Measurements from ENCODE around the gene OR6C65.
"Not testable (repeated sequence)": the region's sequence is repeated elsewhere in the genome, so short reads cannot be mapped to it uniquely, and the experiment has no call there.

OR6C65 gene

GRCh38 chr12:55400229-55400628 lies at the start of gene OR6C65:
Gene OR6C65 (plus strand): TSS chr12:55400529. CDS start chr12:55400529, 0 bp downstream.
- no peak for DNase-seq

- DNase-seq = not testable (repeated sequence)
These were observed 45.0 kb upstream of the OR6C65 start for GRCh38 chr12:55355338-55355737.

DNA sequence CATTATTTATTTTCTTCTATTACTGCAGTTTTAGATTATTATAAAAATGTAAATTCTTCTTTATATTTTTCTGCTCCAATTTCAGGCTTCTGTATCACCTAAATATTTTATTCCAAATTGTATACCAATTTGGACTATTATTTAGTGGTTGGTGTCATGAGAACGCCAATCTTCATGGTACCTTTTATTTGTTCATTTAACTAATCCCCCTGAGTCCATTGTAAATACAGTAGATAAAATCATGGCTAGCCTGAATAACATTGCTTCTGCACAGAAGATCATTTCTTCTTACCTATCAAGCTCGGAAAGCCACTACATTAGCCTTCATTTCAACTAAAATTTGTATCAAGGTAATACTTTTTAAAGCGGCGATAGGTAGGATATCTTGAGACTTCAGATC lies 37.7 kb upstream of the OR6C65 start, which contains the start of gene OR6C75:
Gene OR6C75 (plus strand): TSS at position 301 of the 400 bp plus-strand sequence. CDS start 2,136 bp downstream, outside the sequence.
- DNase-seq = no peak

- DNase-seq = no peak
These were observed 35.2 kb upstream of the OR6C65 start for GRCh38 chr12:55365086-55365485.

- DNase-seq = no peak
These were observed 27.8 kb upstream of the OR6C65 start for GRCh38 chr12:55372521-55372920.

- DNase-seq = no peak
These were observed 14.4 kb upstream of the OR6C65 start for GRCh38 chr12:55385891-55386290.

DNA sequence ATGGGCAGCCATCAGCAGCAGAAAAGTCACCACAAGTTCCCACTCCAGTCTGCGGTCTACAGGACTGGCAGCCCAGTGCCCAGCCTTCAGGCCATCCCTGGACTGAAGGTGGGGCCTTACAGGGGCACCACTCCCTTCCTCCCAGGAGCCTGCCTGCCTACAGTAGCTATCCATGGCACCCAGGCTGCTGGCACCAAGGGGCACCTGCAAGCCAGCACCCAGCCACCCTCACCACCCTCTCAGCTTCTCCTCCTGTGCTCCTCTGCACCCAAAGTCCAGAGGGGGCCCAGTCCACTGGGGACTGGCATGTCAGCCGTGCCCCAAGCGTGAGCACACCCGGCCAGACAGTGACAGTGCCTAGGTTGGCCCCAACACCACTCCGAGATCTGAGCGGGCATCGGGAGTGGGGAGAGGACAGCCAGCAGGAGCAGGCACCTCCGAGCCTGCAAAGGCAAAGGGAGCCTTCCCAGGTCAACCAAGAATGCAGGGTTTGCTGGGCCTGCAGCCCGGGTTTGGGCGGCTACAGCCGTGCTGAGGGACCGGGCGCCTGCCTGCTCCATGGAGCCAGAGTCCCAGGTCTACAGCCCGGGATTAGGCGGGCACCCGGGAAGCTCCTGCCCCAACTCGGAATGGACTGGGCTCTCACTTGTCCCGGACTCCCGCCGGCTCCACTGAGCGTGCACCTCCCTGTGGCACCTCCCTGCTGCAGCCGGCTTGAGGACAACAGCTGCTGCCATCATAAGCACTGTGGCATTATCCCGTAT lies 8.1 kb upstream of the OR6C65 start:
- DNase-seq = no peak

DNA sequence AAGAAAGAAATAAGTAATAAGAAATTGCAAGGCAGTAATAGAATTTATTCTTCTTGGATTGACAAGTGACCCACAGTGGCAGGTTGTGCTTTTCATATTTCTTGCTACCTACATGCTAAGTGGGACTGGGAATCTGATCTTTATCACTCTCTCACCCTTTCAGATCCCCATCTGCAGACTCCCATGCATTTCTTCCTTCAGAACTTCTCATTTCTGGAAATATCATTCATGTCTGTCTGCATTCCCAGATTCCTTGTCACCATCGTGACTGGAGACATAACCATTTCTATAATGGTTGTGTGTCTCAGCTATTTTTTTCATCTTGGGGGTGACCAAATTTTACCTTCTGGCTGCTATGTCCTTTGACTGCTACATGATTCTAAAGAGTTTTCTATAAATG lies 4.0 kb upstream of the OR6C65 start:
- no peak for DNase-seq

DNA sequence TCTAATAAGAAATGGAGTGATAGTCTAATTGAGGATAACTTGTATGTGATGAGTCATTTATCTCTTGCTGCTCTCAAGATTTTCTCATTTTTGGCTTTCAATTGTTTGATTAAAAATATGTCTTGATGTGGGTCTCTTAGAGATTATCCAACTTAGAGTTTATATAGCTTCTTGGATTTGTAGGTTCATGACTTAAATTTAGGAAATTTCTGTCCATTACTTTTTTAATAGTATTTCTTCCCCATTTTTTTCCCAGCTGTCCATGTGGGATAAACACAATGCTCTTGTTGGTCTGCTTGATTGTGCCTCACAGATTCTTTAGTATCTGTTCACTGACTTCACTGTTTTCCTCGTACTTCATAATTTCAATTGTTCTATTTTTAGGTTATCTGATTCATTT lies 7.5 kb downstream of the OR6C65 start:
- DNase-seq = no peak

DNA sequence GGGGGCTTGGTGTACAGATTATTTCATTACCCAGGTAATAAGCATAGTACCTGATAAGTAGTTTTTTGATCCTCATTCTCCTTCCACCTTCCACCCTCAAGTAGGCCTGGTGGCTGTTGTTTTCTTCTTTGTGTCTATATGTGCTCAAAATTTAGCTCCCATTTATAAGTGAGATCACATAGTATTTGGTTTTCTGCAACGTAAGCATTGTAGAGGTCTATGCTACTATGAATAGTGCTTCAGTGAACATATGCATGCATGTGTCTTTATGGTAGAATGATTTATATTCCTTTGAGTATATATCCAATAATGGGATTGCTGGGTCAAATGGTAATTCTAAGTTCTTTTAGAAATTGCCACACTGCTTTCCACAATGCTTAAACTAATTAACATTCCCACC lies 8.8 kb downstream of the OR6C65 start:
- not testable (repeated sequence) for DNase-seq

GRCh38 chr12:55412138-55412537 lies 11.8 kb downstream of the OR6C65 start:
- not testable (repeated sequence) for DNase-seq

- not testable (repeated sequence) for DNase-seq
These were observed 13.4 kb downstream of the OR6C65 start for GRCh38 chr12:55413498-55414388.

DNA sequence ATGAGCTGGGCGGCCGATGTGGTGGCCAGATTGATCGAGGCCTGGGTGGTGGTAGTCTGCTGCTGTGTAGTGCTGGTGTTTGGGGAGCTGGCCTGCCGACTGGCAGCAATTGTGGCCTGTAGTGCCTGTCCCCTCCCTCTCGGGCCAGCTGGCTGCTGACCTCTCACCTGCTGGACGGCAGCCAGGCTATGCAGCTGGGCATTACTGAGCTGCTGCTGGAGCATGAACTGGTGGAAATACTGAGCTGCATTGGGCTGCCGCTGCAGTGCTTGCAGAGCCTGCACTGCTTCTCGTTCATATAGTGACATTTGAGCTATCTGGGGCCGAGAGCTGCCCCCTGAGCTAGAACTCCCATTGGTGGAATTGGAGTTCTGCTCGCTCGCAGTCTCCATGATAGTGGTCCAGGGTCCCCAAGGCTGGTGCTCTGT lies 14.1 kb downstream of the OR6C65 start:
- not testable (repeated sequence) for DNase-seq

GRCh38 chr12:55414889-55415288 lies 14.6 kb downstream of the OR6C65 start:
- DNase-seq = not testable (repeated sequence)

DNA sequence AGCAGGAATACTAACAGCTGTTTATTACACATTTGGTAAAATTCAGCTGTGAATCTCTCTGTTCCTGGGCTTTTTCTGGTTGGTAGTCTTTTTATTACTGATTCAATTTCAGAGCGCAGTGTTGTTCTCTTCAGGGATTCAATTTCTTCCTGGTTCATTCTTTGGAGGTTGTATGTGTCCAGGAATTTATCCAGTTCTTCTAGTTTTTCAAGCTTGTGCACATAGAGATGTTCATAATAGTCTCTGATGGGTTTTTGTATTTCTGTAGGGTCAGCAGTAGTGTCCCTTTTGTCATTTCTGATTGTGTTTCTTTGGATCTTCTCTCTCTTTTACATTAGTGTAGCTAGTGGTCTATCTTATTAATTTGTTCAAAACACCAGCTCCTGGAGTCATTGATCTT lies 16.6 kb downstream of the OR6C65 start:
- no peak for DNase-seq

- no peak for DNase-seq
These were observed 20.1 kb downstream of the OR6C65 start for GRCh38 chr12:55420307-55420962.

- no peak for DNase-seq
These were observed 25.6 kb downstream of the OR6C65 start, which contains the start of gene OR6C76 for GRCh38 chr12:55425954-55426353. Gene OR6C76 (plus strand): TSS chr12:55426254. CDS start chr12:55426254, 0 bp downstream.

DNA sequence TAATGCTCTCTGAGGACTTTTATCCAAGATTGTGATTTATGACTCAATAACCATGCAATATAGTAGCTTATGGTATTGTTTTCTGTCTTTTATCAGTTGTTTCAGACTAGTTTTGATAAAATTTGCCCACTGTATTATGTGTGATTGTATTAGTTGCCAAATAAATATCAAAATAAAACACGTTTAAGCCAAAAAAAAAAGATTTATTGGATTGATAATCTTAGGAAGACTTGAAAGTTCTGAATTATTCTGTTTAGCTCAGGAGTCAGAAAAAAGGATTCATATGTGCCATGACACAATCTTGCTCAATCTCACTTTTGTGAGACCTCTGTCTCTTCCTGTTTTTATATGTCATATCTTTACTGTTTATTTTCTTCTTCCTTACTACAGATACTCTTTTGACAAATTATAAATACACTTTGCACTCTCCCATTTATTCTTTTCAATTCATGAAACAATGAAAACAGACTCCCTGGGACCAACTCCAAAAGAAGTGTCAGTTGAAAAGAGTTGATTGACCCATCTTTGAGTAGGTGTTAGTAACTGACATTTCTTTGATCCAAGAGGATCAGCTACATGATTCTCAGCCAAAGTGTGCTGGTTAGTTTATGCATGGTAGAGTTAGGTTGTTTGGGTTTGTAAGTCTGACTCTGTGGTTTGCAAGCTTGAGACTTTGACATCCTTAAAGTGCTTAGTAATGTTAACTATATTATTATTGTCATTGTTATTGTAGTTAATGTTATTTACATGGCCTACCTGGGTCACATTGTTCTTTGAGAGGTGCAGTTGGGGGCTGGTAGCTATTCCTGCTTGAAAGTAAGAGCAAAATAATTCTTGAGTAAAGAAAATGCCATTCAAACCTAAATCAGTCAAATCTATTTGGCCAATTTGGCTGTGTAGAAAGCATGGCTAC lies 28.3 kb downstream of the OR6C65 start:
- no peak for DNase-seq

- not testable (repeated sequence) for DNase-seq
These were observed 40.9 kb downstream of the OR6C65 start for GRCh38 chr12:55441233-55441632.

DNA sequence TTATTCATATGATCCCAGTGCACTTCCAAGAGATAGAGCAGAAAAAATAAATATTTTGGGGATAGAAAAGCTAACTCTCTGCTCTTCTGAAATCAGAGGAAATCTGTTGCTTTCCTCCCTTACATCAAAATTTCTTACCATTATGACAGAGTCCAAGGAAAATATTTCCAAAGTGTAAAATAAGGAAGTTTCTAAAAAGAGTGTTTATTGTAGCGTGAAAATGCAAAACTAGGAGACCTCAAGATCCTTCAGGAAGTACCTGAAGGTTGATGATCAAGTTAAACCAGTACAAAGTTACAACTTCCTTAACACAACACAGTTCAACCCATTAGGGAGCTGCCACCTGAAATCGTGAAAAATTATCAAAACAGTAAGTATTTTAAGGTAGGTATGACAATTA lies 43.4 kb downstream of the OR6C65 start, which contains the start of gene OR6C2:
Gene OR6C2 (plus strand): TSS at position 301 of the 400 bp plus-strand sequence. CDS start 8,138 bp downstream, outside the sequence.
- DNase-seq = no peak

DNA sequence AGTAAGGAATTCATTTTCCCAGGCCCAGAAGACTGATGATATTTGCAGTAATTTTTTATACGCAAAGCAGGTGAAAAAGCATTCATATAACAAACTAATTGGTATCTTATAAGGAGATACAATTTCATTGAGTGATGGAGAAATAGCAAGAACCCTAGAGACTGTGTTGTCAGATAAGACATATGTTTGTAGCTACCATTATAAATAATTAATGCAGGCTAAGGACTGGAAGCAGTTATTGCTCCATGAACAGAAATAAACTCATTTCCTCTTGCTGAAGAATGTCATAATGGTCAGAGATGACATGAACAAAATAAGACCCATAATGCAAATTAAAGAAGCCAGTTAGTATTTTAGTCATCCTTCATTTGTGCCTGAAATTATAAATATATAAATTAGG lies 45.0 kb downstream of the OR6C65 start:
- DNase-seq = no peak

DNA sequence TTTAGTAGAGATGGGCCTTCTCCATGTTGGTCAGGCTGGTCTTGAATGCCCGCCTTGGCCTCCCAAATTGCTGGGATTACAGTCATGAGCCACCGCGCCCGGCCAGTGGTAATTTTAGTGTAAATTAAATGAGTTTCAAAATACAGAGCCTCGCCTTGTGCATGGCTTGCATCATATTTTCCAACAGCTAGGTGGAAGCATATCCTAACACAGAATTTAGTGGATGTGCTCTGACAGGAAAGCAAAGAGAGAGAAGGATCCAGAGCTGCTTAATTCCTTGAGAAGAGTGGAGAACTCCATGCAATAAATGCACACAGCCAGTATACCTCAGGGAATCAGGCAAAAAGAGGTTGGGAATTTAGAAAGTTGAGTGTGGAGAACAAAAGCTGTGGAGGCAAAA lies 46.0 kb downstream of the OR6C65 start:
- DNase-seq = no peak
